Dendritic cell treated with granulocyte-macrophage colony-stimulating factor and Interleukin-4, amounts not matched to agents 40 ng/mL and 50 ng/mL, for 4 days (primary cell): ENCODE results near the gene MEI1.

ENCODE experiments used
- H3K27ac Mint-ChIP-seq: one replicate; pipeline ENCODE4 v1.8.0; 2022; ENCODE audit warnings: mild to moderate bottlenecking, mixed read lengths
- H3K27me3 Mint-ChIP-seq: one replicate; pipeline ENCODE4 v1.8.0; 2022; ENCODE audit warnings: mild to moderate bottlenecking, mixed read lengths
- H3K36me3 Mint-ChIP-seq: one replicate; pipeline ENCODE4 v1.8.0; 2022; ENCODE audit warnings: low read depth, mixed read lengths
- H3K4me1 Mint-ChIP-seq: one replicate; pipeline ENCODE4 v1.8.0; 2022; ENCODE audit warnings: low read depth, mixed read lengths
- H3K4me3 Mint-ChIP-seq: one replicate; pipeline ENCODE4 v1.8.0; 2022; ENCODE audit warnings: mild to moderate bottlenecking, moderate library complexity, mixed read lengths
- H3K9me3 Mint-ChIP-seq: one replicate; pipeline ENCODE4 v1.8.0; 2022; ENCODE audit warnings: mixed read lengths
- intact Hi-C: fragments of 100-400 bp; cut with micrococcal nuclease; formaldehyde crosslinking; loops from one replicate; pipeline ENCODE4 v1.15.0; 2022

MEI1 gene

GRCh38 chr22:41775338-41775737, 76.0 kb downstream of the MEI1 start:
- Mint-ChIP-seq H3K27me3 (no peaks in the 10 kb centered on the region), H3K9me3 (no peaks in the 10 kb centered on the region), H3K4me1 (peaks cover 45% of the 10 kb centered on the region), H3K4me3 (no peak overlapping the region), H3K36me3 (no peaks in the 10 kb centered on the region), H3K27ac (peak overlapping the region; percentile 20)
- intact Hi-C loops = no loop called here

GRCh38 chr22:41775976-41776375, 76.7 kb downstream of the MEI1 start:
- no peaks in the 10 kb centered on the region for H3K27me3 Mint-ChIP-seq
- no peak overlapping the region for H3K4me3 Mint-ChIP-seq
- no peaks in the 10 kb centered on the region for H3K9me3 Mint-ChIP-seq
- peaks cover 45% of the 10 kb centered on the region for H3K4me1 Mint-ChIP-seq
- no peak overlapping the region for H3K27ac Mint-ChIP-seq
- no peaks in the 10 kb centered on the region for H3K36me3 Mint-ChIP-seq
- intact Hi-C loops = no loop called here

- no peak overlapping the region for H3K4me3 Mint-ChIP-seq
- H3K4me1 Mint-ChIP-seq = peaks cover 45% of the 10 kb centered on the region
- H3K36me3 Mint-ChIP-seq = no peaks in the 10 kb centered on the region
- H3K27me3 Mint-ChIP-seq = no peaks in the 10 kb centered on the region
- H3K9me3 Mint-ChIP-seq = no peaks in the 10 kb centered on the region
- intact Hi-C loops = no loop called here
- H3K27ac Mint-ChIP-seq = no peak overlapping the region
Measured at GRCh38 chr22:41776381-41776780, 77.1 kb downstream of the MEI1 start.

GRCh38 chr22:41777749-41778425, 78.6 kb downstream of the MEI1 start:
- peaks cover 50% of the 10 kb centered on the region for H3K4me1 Mint-ChIP-seq
- no peaks in the 10 kb centered on the region for H3K27me3 Mint-ChIP-seq
- H3K27ac Mint-ChIP-seq = peak overlapping the region; percentile 73
- no peak overlapping the region for H3K4me3 Mint-ChIP-seq
- intact Hi-C loops = no loop called here
- H3K9me3 Mint-ChIP-seq = no peaks in the 10 kb centered on the region
- no peaks in the 10 kb centered on the region for H3K36me3 Mint-ChIP-seq

GRCh38 chr22:41779929-41780505, 80.7 kb downstream of the MEI1 start:
- Mint-ChIP-seq H3K4me1 (peaks cover 52% of the 10 kb centered on the region), H3K27me3 (no peaks in the 10 kb centered on the region), H3K27ac (peak overlapping the region; percentile 82), H3K36me3 (no peaks in the 10 kb centered on the region), H3K9me3 (no peaks in the 10 kb centered on the region), H3K4me3 (no peak overlapping the region)
- intact Hi-C loops = no loop called here

GRCh38 chr22:41780746-41781505, 81.6 kb downstream of the MEI1 start:
- H3K4me1 Mint-ChIP-seq = peaks cover 51% of the 10 kb centered on the region
- intact Hi-C loops = loop anchor here (1.0 kb wide), 1 partner anchor 19 kb away; the partner anchor contains the start of gene CCDC134
- H3K4me3 Mint-ChIP-seq = peak overlapping the region; percentile 64
- H3K27ac Mint-ChIP-seq = peak overlapping the region; percentile 82
- H3K27me3 Mint-ChIP-seq = no peaks in the 10 kb centered on the region
- H3K9me3 Mint-ChIP-seq = no peaks in the 10 kb centered on the region
- no peaks in the 10 kb centered on the region for H3K36me3 Mint-ChIP-seq

GRCh38 chr22:41781507-41781906, 82.2 kb downstream of the MEI1 start:
- Mint-ChIP-seq H3K9me3 (no peaks in the 10 kb centered on the region), H3K27ac (peak overlapping the region; percentile 82), H3K36me3 (no peaks in the 10 kb centered on the region), H3K4me3 (peak overlapping the region; percentile 64), H3K27me3 (no peaks in the 10 kb centered on the region), H3K4me1 (peaks cover 47% of the 10 kb centered on the region)
- intact Hi-C loops = loop anchor here (1.0 kb wide), 1 partner anchor 19 kb away; the partner anchor contains the start of gene CCDC134

- peaks cover 48% of the 10 kb centered on the region for H3K4me1 Mint-ChIP-seq
- H3K4me3 Mint-ChIP-seq = no peak overlapping the region
- intact Hi-C loops = no loop called here
- H3K36me3 Mint-ChIP-seq = no peaks in the 10 kb centered on the region
- H3K27me3 Mint-ChIP-seq = no peaks in the 10 kb centered on the region
- no peaks in the 10 kb centered on the region for H3K9me3 Mint-ChIP-seq
- H3K27ac Mint-ChIP-seq = peak overlapping the region; percentile 82
Measured at GRCh38 chr22:41782316-41782715, 83.0 kb downstream of the MEI1 start.

GRCh38 chr22:41782751-41783150, 83.4 kb downstream of the MEI1 start:
- no peaks in the 10 kb centered on the region for H3K36me3 Mint-ChIP-seq
- no peaks in the 10 kb centered on the region for H3K27me3 Mint-ChIP-seq
- H3K4me1 Mint-ChIP-seq = peaks cover 43% of the 10 kb centered on the region
- intact Hi-C loops = no loop called here
- H3K27ac Mint-ChIP-seq = peak overlapping the region; percentile 28
- no peaks in the 10 kb centered on the region for H3K9me3 Mint-ChIP-seq
- H3K4me3 Mint-ChIP-seq = no peak overlapping the region

- H3K27me3 Mint-ChIP-seq = no peaks in the 10 kb centered on the region
- no peaks in the 10 kb centered on the region for H3K36me3 Mint-ChIP-seq
- H3K9me3 Mint-ChIP-seq = no peaks in the 10 kb centered on the region
- H3K4me1 Mint-ChIP-seq = peaks cover 12% of the 10 kb centered on the region
- no peak overlapping the region for H3K27ac Mint-ChIP-seq
- no peak overlapping the region for H3K4me3 Mint-ChIP-seq
- intact Hi-C loops = no loop called here
Measured at GRCh38 chr22:41787331-41787730, 88.0 kb downstream of the MEI1 start.

GRCh38 chr22:41793871-41794270, 94.6 kb downstream of the MEI1 start:
- Mint-ChIP-seq H3K9me3 (no peaks in the 10 kb centered on the region), H3K36me3 (peaks cover 11% of the 10 kb centered on the region), H3K4me3 (no peak overlapping the region), H3K4me1 (peaks cover 4% of the 10 kb centered on the region), H3K27ac (no peak overlapping the region), H3K27me3 (no peaks in the 10 kb centered on the region)
- intact Hi-C loops = no loop called here

GRCh38 chr22:41798736-41799135, 99.4 kb downstream of the MEI1 start:
- H3K9me3 Mint-ChIP-seq = no peaks in the 10 kb centered on the region
- peaks cover 45% of the 10 kb centered on the region for H3K4me1 Mint-ChIP-seq
- intact Hi-C loops = no loop called here
- H3K36me3 Mint-ChIP-seq = peaks cover 21% of the 10 kb centered on the region
- H3K4me3 Mint-ChIP-seq = no peak overlapping the region
- peak overlapping the region; percentile 90 for H3K27ac Mint-ChIP-seq
- no peaks in the 10 kb centered on the region for H3K27me3 Mint-ChIP-seq

GRCh38 chr22:41799486-41800347, 100.4 kb downstream of the MEI1 start:
- H3K27ac Mint-ChIP-seq = peak overlapping the region; percentile 90
- no peaks in the 10 kb centered on the region for H3K27me3 Mint-ChIP-seq
- H3K9me3 Mint-ChIP-seq = no peaks in the 10 kb centered on the region
- intact Hi-C loops = loop anchor here (1.0 to 2.0 kb wide), 2 partner anchors 18 to 53 kb away; no protein-coding TSS in a partner anchor
- peak overlapping the region; percentile 96 for H3K4me3 Mint-ChIP-seq
- H3K4me1 Mint-ChIP-seq = peaks cover 45% of the 10 kb centered on the region
- peaks cover 18% of the 10 kb centered on the region for H3K36me3 Mint-ChIP-seq
